B cell (primary cell): ENCODE results near the gene PRKCA. TPM values are rescaled to one million over a fixed set of nuclear protein-coding genes. Genes with fewer than 3 reads are reported as not detected.

Experiments used
- ATAC-seq: fragments of 200-7000 bp; cut with Tn5 transposase; one replicate; pipeline ENCODE4 v1.10.0; 2021; ENCODE audit warnings: low read depth, mild to moderate bottlenecking, moderate number of reproducible peaks, moderate library complexity
- CTCF ChIA-PET: fragments of 350-600 bp; sonication (Branson Sonifier 250); formaldehyde crosslinking; loops from one replicate; lab custom pipeline; 2021; ENCODE audit warnings: antibody characterized with exemption, inconsistent platforms; lab: Charles Lee
- POLR2A ChIA-PET: fragments of 350-600 bp; sonication (Branson Sonifier 250); formaldehyde crosslinking; loops from one replicate; lab custom pipeline; 2021; ENCODE audit warnings: antibody characterized with exemption; lab: Charles Lee
- DNase-seq: peaks from one replicate; pipeline ENCODE4 v3.0.0; 2013
- H2AFZ ChIP-seq: 2 replicates; pipeline ENCODE4 v1.6.1; 2012; ENCODE audit warnings: mild to moderate bottlenecking, low read depth, low read length; ENCODE audit not compliant: insufficient read depth, poor library complexity, severe bottlenecking
- H3K27ac ChIP-seq, 2 donors: 1 replicate in 1 of 2; 2 replicates in 1 of 2; pipeline ENCODE4 v1.5.1; 2012 to 2013; ENCODE audit warnings: low read length in 2 of 2, mild to moderate bottlenecking in 2 of 2, moderate library complexity in 1 of 2
- H3K27me3 ChIP-seq, 4 experiments: fragments of 200-600 bp in 1 of 4; sonication (generic) in 1 of 4; replicated peaks in 1 of 4; 1 replicate in 2 of 4; 2 replicates in 2 of 4; pipeline versions ENCODE4 v1.6.1 to v1.7.0; 2013 to 2016; ENCODE audit warnings: low read length in 3 of 4, mild to moderate bottlenecking in 2 of 4, mixed read lengths in 1 of 4, moderate library complexity in 1 of 4; ENCODE audit not compliant: insufficient read depth in 4 of 4, control insufficient read depth in 3 of 4; ENCODE audit errors: control extremely low read depth in 1 of 4
- H3K36me3 ChIP-seq, 2 experiments: replicated peaks in 1 of 2; 1 replicate in 1 of 2; 2 replicates in 1 of 2; pipeline versions ENCODE4 v1.6.1 to v1.7.1; 2013; ENCODE audit warnings: low read length in 1 of 2; ENCODE audit not compliant: insufficient read depth in 2 of 2, control insufficient read depth in 1 of 2; ENCODE audit errors: control extremely low read depth in 1 of 2, extremely low read depth in 1 of 2
- H3K4me1 ChIP-seq, 2 donors: fragments of 200-600 bp in 1 of 2; sonication (generic) in 1 of 2; 1 replicate in 1 of 2; 2 replicates in 1 of 2; pipeline versions ENCODE4 v1.5.1 to v1.6.1; 2013 to 2017; ENCODE audit warnings: low read length in 2 of 2; ENCODE audit not compliant: control insufficient read depth in 2 of 2, insufficient read depth in 2 of 2
- H3K4me2 ChIP-seq: replicated peaks from 2 replicates; pipeline ENCODE3; 2012; ENCODE audit warnings: mild to moderate bottlenecking, low read depth, low read length; ENCODE audit not compliant: poor library complexity, severe bottlenecking
- H3K4me3 ChIP-seq, 5 experiments: fragments of 200-600 bp in 1 of 5; sonication (generic) in 1 of 5; 1 replicate in 3 of 5; 2 replicates in 2 of 5; pipeline versions ENCODE4 v1.5.1 to v1.7.0; 2011 to 2016; ENCODE audit warnings: low read length in 4 of 5, mild to moderate bottlenecking in 4 of 5, low read depth in 2 of 5, control low read depth in 1 of 5, moderate library complexity in 1 of 5; ENCODE audit not compliant: insufficient read depth in 1 of 5; ENCODE audit errors: control extremely low read depth in 1 of 5, extremely low read depth in 1 of 5
- H3K79me2 ChIP-seq: fragments of 200-600 bp; sonication (generic); one replicate; pipeline ENCODE4 v1.6.0; 2016; ENCODE audit warnings: low read length; ENCODE audit not compliant: control insufficient read depth, insufficient read depth
- H3K9ac ChIP-seq: fragments of 200-600 bp; sonication (generic); 2 replicates; pipeline ENCODE4 v1.6.1; 2017; ENCODE audit warnings: mild to moderate bottlenecking, low read length, moderate library complexity
- H3K9me3 ChIP-seq, 3 donors: one replicate each; pipeline versions ENCODE4 v1.6.1 to v1.7.1; 2013; ENCODE audit warnings: low read length in 2 of 3; ENCODE audit not compliant: control insufficient read depth in 2 of 3, insufficient read depth in 1 of 3; ENCODE audit errors: control extremely low read depth in 1 of 3
- H4K20me1 ChIP-seq: 2 replicates; pipeline ENCODE4 v1.6.0; 2012; ENCODE audit warnings: mild to moderate bottlenecking, low read length; ENCODE audit not compliant: insufficient read depth, control insufficient read depth, poor library complexity, severe bottlenecking
- H3K27ac Mint-ChIP-seq: one replicate; pipeline ENCODE4 v1.8.0; 2021; ENCODE audit warnings: mixed read lengths
- H3K27me3 Mint-ChIP-seq: one replicate; pipeline ENCODE4 v1.8.0; 2021; ENCODE audit warnings: mixed read lengths
- H3K4me1 Mint-ChIP-seq: one replicate; pipeline ENCODE4 v1.8.0; 2021; ENCODE audit warnings: mixed read lengths
- H3K4me3 Mint-ChIP-seq: one replicate; pipeline ENCODE4 v1.8.0; 2021; ENCODE audit warnings: mixed read lengths
- H3K9me3 Mint-ChIP-seq: one replicate; pipeline ENCODE4 v1.8.0; 2022; ENCODE audit warnings: mixed read lengths; ENCODE audit not compliant: insufficient read depth
- EZH2 ChIP-seq: IDR thresholded peaks from 2 replicates; pipeline ENCODE4 v1.6.1; 2012; ENCODE audit warnings: borderline replicate concordance, low read depth, mild to moderate bottlenecking, moderate library complexity, low read length; ENCODE audit not compliant: insufficient read depth, poor library complexity, severe bottlenecking
- WGBS: methylation state at CpG from one replicate; pipeline ENCODE4 v1.1.5; 2013; ENCODE audit warnings: missing lambda C conversion rate; ENCODE audit not compliant: insufficient coverage; 5-methylcytosine and 5-hydroxymethylcytosine counted together
- intact Hi-C: fragments of 100-400 bp; cut with micrococcal nuclease; formaldehyde crosslinking; loops from one replicate; pipeline ENCODE4 v1.10.0; 2022
- polyA plus RNA-seq: library from polyadenylated mRNA; depleted of rRNA; stranded (reverse); fragments of >200 nt; gene quantifications from 2 replicates; pipeline ENCODE4 v1.2.3, GENCODE V29; 2012
- total RNA-seq, 2 donors: library from RNA; stranded (reverse); fragments of 120-200 nt in 1 of 2; gene quantifications; 1 replicate in 1 of 2; 2 replicates in 1 of 2; pipeline versions ENCODE4 v1.2.3 to v1.2.4, GENCODE V29; 2013 to 2022
- TF ChIP-seq, protein P1 (sequence below): fragments of 200-600 bp; IDR thresholded peaks from one replicate; pipeline ENCODE4 v1.8.0; 2022; ENCODE audit warnings: antibody characterized with exemption, mild to moderate bottlenecking

PRKCA gene
- total and polyA plus RNA-seq, 2 donors (not counting 1 experiment from before 2014, with no cell fraction given), result 0.33 to 7.7 TPM

DNA sequence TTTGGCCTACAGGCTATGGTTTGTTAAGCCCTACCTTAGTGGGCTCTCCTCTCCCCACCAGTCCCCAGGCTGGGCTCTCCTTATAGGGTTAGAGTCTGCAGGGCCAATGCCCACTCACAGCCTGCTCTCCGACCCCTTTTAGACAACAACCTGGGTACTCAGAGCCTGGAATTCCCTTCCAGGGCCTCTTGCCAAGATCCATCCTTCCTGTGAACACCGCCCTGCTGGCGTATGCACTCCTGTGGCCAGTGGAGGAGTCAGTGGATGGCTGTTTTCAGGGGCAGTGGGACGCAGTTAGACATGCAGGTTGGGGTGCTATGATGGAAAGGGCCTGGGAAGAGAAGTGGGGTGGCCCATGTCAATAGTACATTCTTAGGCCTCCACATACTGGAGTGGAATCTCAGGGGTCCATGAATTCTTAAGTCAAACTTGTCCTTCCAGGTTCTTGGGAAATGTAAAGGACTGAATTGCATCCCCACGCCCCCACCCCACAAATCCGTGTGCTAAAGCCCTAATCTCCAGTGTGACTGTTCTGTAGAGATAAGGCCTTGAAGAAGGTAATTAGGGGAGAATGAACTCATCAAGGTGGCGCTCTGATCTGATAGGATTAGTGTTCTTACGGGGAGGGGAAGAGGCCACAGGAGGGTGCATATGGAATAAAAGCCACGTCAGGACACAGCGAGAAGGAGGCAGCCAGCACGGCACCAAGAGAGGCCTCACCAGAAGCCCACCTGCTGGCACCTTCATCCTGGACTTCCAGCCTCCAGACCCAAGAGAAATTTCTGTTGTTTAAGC, 450.9 kb downstream of the PRKCA start:
- no peak for DNase-seq
- POLR2A ChIA-PET, result no interaction called here
- H3K9ac ChIP-seq, result no peak overlapping the region

More for the DNA sequence above, 450.9 kb downstream of the PRKCA start:
- H3K9me3 Mint-ChIP-seq, result no peaks in the 10 kb centered on the region
- Histone ChIP-seq H4K20me1 (no peaks in the 10 kb centered on the region), H3K4me2 (no peak overlapping the region), H3K36me3 (no peaks in the 10 kb centered on the region), H3K79me2 (no peaks in the 10 kb centered on the region), H2AFZ (no peak overlapping the region), H3K27ac (no peak overlapping the region), H3K4me1 (no peaks in the 10 kb centered on the region), H3K4me3 (no peak overlapping the region), H3K27me3 (no peaks in the 10 kb centered on the region), H3K9me3 (no peaks in the 10 kb centered on the region)
- H3K27ac Mint-ChIP-seq, result no peak overlapping the region
- no peaks in the 10 kb centered on the region for H3K4me1 Mint-ChIP-seq
- peaks cover 5% of the 10 kb centered on the region for H3K27me3 Mint-ChIP-seq
- intact Hi-C loops, result no loop called here
- WGBS, result 98% methylated on average over 7 of the region's 11 CpGs
- CTCF ChIA-PET, result no interaction called here
- H3K4me3 Mint-ChIP-seq, result no peak overlapping the region
- TF ChIP-seq, protein P1, sequence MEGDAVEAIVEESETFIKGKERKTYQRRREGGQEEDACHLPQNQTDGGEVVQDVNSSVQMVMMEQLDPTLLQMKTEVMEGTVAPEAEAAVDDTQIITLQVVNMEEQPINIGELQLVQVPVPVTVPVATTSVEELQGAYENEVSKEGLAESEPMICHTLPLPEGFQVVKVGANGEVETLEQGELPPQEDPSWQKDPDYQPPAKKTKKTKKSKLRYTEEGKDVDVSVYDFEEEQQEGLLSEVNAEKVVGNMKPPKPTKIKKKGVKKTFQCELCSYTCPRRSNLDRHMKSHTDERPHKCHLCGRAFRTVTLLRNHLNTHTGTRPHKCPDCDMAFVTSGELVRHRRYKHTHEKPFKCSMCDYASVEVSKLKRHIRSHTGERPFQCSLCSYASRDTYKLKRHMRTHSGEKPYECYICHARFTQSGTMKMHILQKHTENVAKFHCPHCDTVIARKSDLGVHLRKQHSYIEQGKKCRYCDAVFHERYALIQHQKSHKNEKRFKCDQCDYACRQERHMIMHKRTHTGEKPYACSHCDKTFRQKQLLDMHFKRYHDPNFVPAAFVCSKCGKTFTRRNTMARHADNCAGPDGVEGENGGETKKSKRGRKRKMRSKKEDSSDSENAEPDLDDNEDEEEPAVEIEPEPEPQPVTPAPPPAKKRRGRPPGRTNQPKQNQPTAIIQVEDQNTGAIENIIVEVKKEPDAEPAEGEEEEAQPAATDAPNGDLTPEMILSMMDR, result no peak
- no peak for TF ChIP-seq EZH2
- ATAC-seq, result no peak
